ENCODE results near the gene FADS1.

Gene FADS1

GRCh38 chr11:61775106-61775505, 41.7 kb downstream of the FADS1 start:
- DNase-seq = no peak

GRCh38 chr11:61774411-61774810, 42.4 kb downstream of the FADS1 start:
- no peak for DNase-seq

GRCh38 chr11:61773809-61774208, 43.0 kb downstream of the FADS1 start:
- DNase-seq = no peak

- DNase-seq = no peak
Observed at GRCh38 chr11:61773356-61773755, 43.4 kb downstream of the FADS1 start.

- no peak for DNase-seq
Observed at GRCh38 chr11:61771985-61772455, 44.8 kb downstream of the FADS1 start.

- DNase-seq = no peak
Observed at GRCh38 chr11:61771195-61771894, 45.5 kb downstream of the FADS1 start.

GRCh38 chr11:61769946-61770683, 46.7 kb downstream of the FADS1 start:
- DNase-seq = no peak

GRCh38 chr11:61769169-61769920, 47.5 kb downstream of the FADS1 start:
- DNase-seq = no peak

- DNase-seq = no peak
Observed at GRCh38 chr11:61768376-61769076, 48.3 kb downstream of the FADS1 start.

GRCh38 chr11:61766353-61766841, 50.4 kb downstream of the FADS1 start:
- DNase-seq = no peak

- DNase-seq = no peak
Observed at GRCh38 chr11:61765550-61766253, 51.1 kb downstream of the FADS1 start.

GRCh38 chr11:61764606-61765260, 52.1 kb downstream of the FADS1 start:
- no peak for DNase-seq

- DNase-seq = no peak
Observed at GRCh38 chr11:61763930-61764605, 52.7 kb downstream of the FADS1 start.

- no peak for DNase-seq
Observed at GRCh38 chr11:61762798-61763197, 54.0 kb downstream of the FADS1 start.

- no peak for DNase-seq
Observed at GRCh38 chr11:61762223-61762615, 54.6 kb downstream of the FADS1 start.

GRCh38 chr11:61761440-61762222, 55.2 kb downstream of the FADS1 start:
- DNase-seq = no peak

GRCh38 chr11:61760946-61761345, 55.9 kb downstream of the FADS1 start:
- DNase-seq = no peak

GRCh38 chr11:61757213-61757862, 59.5 kb downstream of the FADS1 start:
- no peak for DNase-seq

GRCh38 chr11:61756452-61757212, 60.2 kb downstream of the FADS1 start:
- no peak for DNase-seq
